Prostate gland (tissue), 2 donors: ENCODE measurements around the gene TPM3.

Experiments
- CTCF ChIP-seq, 4 experiments: fragments of 200-600 bp in 2 of 4; fragments of 450-650 bp in 2 of 4; sonication (generic) in 2 of 4; IDR thresholded peaks; 1 replicate in 3 of 4; 2 replicates in 1 of 4; pipeline ENCODE4 v1.5.1; 2016 to 2019; ENCODE audit warnings: antibody characterized with exemption in 4 of 4, mild to moderate bottlenecking in 2 of 4, moderate library complexity in 2 of 4
- POLR2A ChIP-seq: fragments of 450-650 bp; IDR thresholded peaks from one replicate; pipeline ENCODE4 v1.6.1; 2016; ENCODE audit warnings: antibody characterized with exemption, mild to moderate bottlenecking
- POLR2AphosphoS5 ChIP-seq: sonication (generic); formaldehyde crosslinking; IDR thresholded peaks from one replicate; pipeline ENCODE4 v1.6.1; 2017; ENCODE audit warnings: antibody characterized with exemption

- TF ChIP-seq POLR2A (no peak), CTCF (IDR thresholded peaks at IDR 0.05) (no peak), POLR2AphosphoS5 (no peak)
These were observed 37.2 kb downstream of the TPM3 start, which contains the start of gene NUP210L for GRCh38 chr1:154154534-154155191.
